HG03039 (cell line): Measurements from ENCODE around the gene ATG9B.
"Not testable (repeated sequence)": the region's sequence is repeated elsewhere in the genome, so short reads cannot be mapped to it uniquely, and the experiment has no call there.

ENCODE experiments used
- ATAC-seq: cut with Tn5 transposase; IDR thresholded peaks from one replicate; pipeline ENCODE4 v1.9.1; 2021; ENCODE audit warnings: mild to moderate bottlenecking, moderate library complexity; ENCODE audit not compliant: unreplicated experiment

Gene ATG9B

GRCh38 chr7:151059367-151060112, 35.2 kb upstream of the ATG9B start, which contains the start of gene SLC4A2:
Gene SLC4A2, plus strand, starts transcription at chr7:151059589. Its CDS starts 2,399 bp downstream, at chr7:151061988.
- ATAC-seq, result peak; percentile 32

GRCh38 chr7:151058781-151059366, 34.6 kb upstream of the ATG9B start:
- no peak for ATAC-seq

GRCh38 chr7:151057989-151058780, 33.9 kb upstream of the ATG9B start:
- ATAC-seq, result peak; percentile 80

- peak; percentile 11 for ATAC-seq
Observed at GRCh38 chr7:151057506-151057988, 33.3 kb upstream of the ATG9B start, which contains the start of gene CDK5. Gene CDK5, minus strand, starts transcription at chr7:151057897. Its CDS starts 49 bp downstream, at chr7:151057848.

GRCh38 chr7:151056666-151057505, 32.6 kb upstream of the ATG9B start:
- no peak for ATAC-seq

- no peak for ATAC-seq
Observed at GRCh38 chr7:151056283-151056665, 32.0 kb upstream of the ATG9B start.

- ATAC-seq, result no peak
Observed at GRCh38 chr7:151053751-151054150, 29.5 kb upstream of the ATG9B start.

- ATAC-seq, result no peak
Observed at GRCh38 chr7:151053096-151053495, 28.8 kb upstream of the ATG9B start.

- no peak for ATAC-seq
Observed at GRCh38 chr7:151051108-151051507, 26.8 kb upstream of the ATG9B start.

- no peak for ATAC-seq
Observed at GRCh38 chr7:151048911-151049463, 24.7 kb upstream of the ATG9B start.

- no peak for ATAC-seq
Observed at GRCh38 chr7:151047976-151048815, 23.9 kb upstream of the ATG9B start, which contains the start of gene ASIC3. Gene ASIC3, plus strand, starts transcription at chr7:151048531. Its CDS starts 355 bp downstream, at chr7:151048886.

- no peak for ATAC-seq
Observed at GRCh38 chr7:151046603-151047573, 22.6 kb upstream of the ATG9B start.

- no peak for ATAC-seq
Observed at GRCh38 chr7:151045967-151046366, 21.7 kb upstream of the ATG9B start.

GRCh38 chr7:151045262-151045661, 21.0 kb upstream of the ATG9B start:
- ATAC-seq, result no peak

- no peak for ATAC-seq
Observed at GRCh38 chr7:151043959-151044358, 19.7 kb upstream of the ATG9B start.

GRCh38 chr7:151043449-151043848, 19.2 kb upstream of the ATG9B start:
- not testable (repeated sequence) for ATAC-seq

GRCh38 chr7:151040616-151041375, 16.5 kb upstream of the ATG9B start:
- no peak for ATAC-seq
